Activated naive CD8-positive, alpha-beta T cell treated with anti-CD3 and anti-CD28 coated beads, Interleukin-2, amount 10 ng/mL, durations not matched to agents 7 days and 5 days (primary cell): Measurements from ENCODE around the gene LGI2. TPM values are rescaled to one million over a fixed set of nuclear protein-coding genes. Genes with fewer than 3 reads are reported as not detected.

ENCODE experiments used
- ATAC-seq: fragments of 150-1000 bp; cut with Tn5 transposase; one replicate; pipeline ENCODE4 v1.10.0; 2021; ENCODE audit warnings: low read depth, moderate library complexity
- POLR2A ChIA-PET: fragments of 350-600 bp; sonication (Branson Sonifier 250); formaldehyde crosslinking; loops from one replicate; lab custom pipeline; 2021; ENCODE audit warnings: antibody characterized with exemption; lab: Charles Lee
- DNase-seq: peaks from one replicate; pipeline ENCODE4 v3.0.0; 2021
- H3K27ac Mint-ChIP-seq: one replicate; pipeline ENCODE4 v1.8.0; 2022; ENCODE audit warnings: mild to moderate bottlenecking, mixed read lengths
- H3K27me3 Mint-ChIP-seq: one replicate; pipeline ENCODE4 v1.8.0; 2022; ENCODE audit warnings: mild to moderate bottlenecking, moderate library complexity, mixed read lengths
- H3K36me3 Mint-ChIP-seq: one replicate; pipeline ENCODE4 v1.8.0; 2021; ENCODE audit warnings: mild to moderate bottlenecking, mixed read lengths
- H3K4me1 Mint-ChIP-seq: one replicate; pipeline ENCODE4 v1.8.0; 2021; ENCODE audit warnings: mixed read lengths
- H3K4me3 Mint-ChIP-seq: one replicate; pipeline ENCODE4 v1.8.0; 2022; ENCODE audit warnings: mild to moderate bottlenecking, moderate library complexity, mixed read lengths
- H3K9me3 Mint-ChIP-seq: one replicate; pipeline ENCODE4 v1.8.0; 2021; ENCODE audit warnings: mixed read lengths
- total RNA-seq, 2 experiments: library from RNA; stranded (reverse); gene quantifications; one replicate each; pipeline ENCODE4 v1.2.3, GENCODE V29; 2021

The LGI2 gene
- total RNA-seq, 2 experiments from 2014 or later: not detected

- POLR2A ChIA-PET: no interaction called here
- ATAC-seq: no peak
- Mint-ChIP-seq H3K27me3 (peaks cover 15% of the 10 kb centered on the region), H3K36me3 (no peaks in the 10 kb centered on the region), H3K4me3 (no peak overlapping the region), H3K27ac (no peak overlapping the region), H3K4me1 (peaks cover 3% of the 10 kb centered on the region), H3K9me3 (no peaks in the 10 kb centered on the region)
- DNase-seq: no peak
These were observed 29.2 kb downstream of the LGI2 start for GRCh38 chr4:25001509-25001908.

DNA sequence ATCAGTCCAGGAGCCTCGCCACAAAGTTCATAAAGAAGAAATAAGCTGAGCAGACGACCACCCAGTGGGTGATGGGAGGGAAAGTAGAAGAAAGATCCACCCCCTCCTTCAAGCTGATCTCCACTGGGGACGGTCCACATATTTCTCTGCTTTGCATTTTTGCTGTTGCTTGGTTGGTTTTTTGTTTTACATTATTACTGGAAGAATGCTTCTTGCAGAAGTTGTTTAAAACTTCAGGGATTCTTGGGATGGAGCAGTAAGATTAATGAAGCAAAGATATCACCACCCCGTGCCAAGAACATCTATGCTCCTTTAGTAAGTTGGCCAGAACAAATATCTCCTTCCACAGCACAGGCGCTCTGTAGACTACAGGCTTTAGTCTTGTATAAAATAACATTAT, 30.1 kb downstream of the LGI2 start:
- Mint-ChIP-seq H3K36me3 (no peaks in the 10 kb centered on the region), H3K4me1 (peaks cover 3% of the 10 kb centered on the region), H3K27ac (no peak overlapping the region), H3K4me3 (no peak overlapping the region), H3K9me3 (no peaks in the 10 kb centered on the region), H3K27me3 (peaks cover 15% of the 10 kb centered on the region)
- ATAC-seq (no peak), DNase-seq (no peak)
- POLR2A ChIA-PET: no interaction called here

GRCh38 chr4:24999392-25000089, 31.2 kb downstream of the LGI2 start:
- DNase-seq: no peak
- Mint-ChIP-seq H3K4me3 (peak overlapping the region; percentile 4), H3K27me3 (peaks cover 15% of the 10 kb centered on the region), H3K27ac (no peak overlapping the region), H3K9me3 (no peaks in the 10 kb centered on the region), H3K36me3 (no peaks in the 10 kb centered on the region), H3K4me1 (peaks cover 3% of the 10 kb centered on the region)
- POLR2A ChIA-PET: no interaction called here
- ATAC-seq: no peak

DNA sequence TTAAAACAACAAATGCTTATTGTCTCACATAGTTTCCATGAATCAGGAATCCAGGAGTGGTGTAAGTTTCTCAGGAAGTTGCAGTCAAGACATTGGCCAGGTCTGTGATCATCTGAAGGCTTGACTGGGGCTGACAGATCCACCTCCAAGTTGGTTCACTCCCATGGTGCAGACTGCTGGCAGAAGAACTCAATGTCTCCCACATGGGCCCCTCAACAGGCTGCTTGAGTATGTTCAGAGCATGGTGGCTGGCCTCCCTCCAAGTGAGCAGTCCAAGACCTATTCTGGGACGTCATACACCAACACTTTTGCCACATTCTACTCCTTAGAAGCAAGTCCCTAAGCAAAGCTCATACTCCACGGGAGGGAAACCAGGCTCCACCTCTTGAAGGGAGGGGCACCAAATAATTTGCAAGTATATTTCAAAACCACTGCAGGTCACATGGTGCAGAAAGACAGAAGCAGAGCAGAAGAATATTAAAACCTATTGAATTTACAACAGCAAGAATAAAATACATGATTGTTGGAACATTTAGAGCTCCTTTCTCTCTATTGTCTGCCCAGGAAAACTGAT, 35.3 kb downstream of the LGI2 start:
- DNase-seq (no peak), ATAC-seq (no peak)
- H3K9me3 Mint-ChIP-seq: no peaks in the 10 kb centered on the region
- POLR2A ChIA-PET: no interaction called here
- no peaks in the 10 kb centered on the region for H3K36me3 Mint-ChIP-seq
- peaks cover 3% of the 10 kb centered on the region for H3K4me1 Mint-ChIP-seq
- peaks cover 9% of the 10 kb centered on the region for H3K27me3 Mint-ChIP-seq
- H3K27ac Mint-ChIP-seq: no peak overlapping the region
- no peak overlapping the region for H3K4me3 Mint-ChIP-seq

DNA sequence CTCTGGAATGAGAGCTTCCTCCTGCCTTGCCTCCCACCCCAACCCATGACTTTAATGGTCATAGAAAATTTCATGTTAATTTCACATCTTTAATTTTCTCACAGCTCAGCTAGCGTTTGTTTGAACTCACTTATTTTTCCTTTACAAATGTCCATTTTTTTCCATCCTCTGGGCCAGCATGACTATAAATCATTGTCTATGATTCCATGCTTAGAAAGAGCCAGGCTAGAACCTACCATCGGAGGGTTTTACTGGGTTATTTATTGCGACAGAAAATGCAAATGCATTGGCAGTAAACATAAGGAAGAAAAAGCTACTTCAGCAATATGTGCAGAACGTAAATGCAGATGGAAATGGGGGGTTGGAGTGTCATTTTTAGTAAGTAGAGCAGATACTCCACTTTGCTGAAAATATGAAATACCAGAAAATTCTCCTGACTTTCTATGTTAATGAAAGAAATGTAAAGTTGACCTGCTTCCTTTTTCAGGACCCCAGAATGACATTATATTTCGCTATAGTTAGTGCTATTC, 37.1 kb downstream of the LGI2 start:
- Mint-ChIP-seq H3K4me3 (no peak overlapping the region), H3K4me1 (no peaks in the 10 kb centered on the region), H3K27me3 (peaks cover 2% of the 10 kb centered on the region), H3K36me3 (no peaks in the 10 kb centered on the region), H3K27ac (no peak overlapping the region), H3K9me3 (no peaks in the 10 kb centered on the region)
- ATAC-seq (no peak), DNase-seq (no peak)
- POLR2A ChIA-PET: no interaction called here

DNA sequence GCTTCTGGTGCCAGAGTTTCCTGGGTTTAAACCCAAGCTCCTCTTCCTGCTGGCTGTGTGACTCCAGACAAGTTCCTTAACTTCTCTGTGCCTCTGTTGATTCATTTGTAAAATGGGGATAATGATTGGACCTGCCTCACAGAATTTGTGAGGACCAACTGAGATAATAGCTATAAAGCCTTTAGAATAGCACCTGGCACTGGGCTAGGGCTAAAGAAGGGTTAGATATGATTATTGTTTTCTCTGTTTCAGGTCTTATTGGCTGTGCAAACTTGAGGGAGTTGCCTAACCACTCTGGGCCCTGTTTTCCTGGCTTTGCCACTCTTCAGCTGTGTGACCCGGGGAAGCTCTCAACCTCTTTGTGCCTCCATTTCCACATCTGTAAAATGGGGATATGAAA, 37.8 kb downstream of the LGI2 start:
- Mint-ChIP-seq H3K4me3 (no peak overlapping the region), H3K27ac (no peak overlapping the region)
- POLR2A ChIA-PET: no interaction called here

GRCh38 chr4:24991015-24991414, 39.7 kb downstream of the LGI2 start:
- DNase-seq: no peak
- POLR2A ChIA-PET: no interaction called here
- Mint-ChIP-seq H3K4me1 (no peaks in the 10 kb centered on the region), H3K27me3 (peaks cover 2% of the 10 kb centered on the region), H3K9me3 (no peaks in the 10 kb centered on the region), H3K27ac (no peak overlapping the region), H3K36me3 (no peaks in the 10 kb centered on the region), H3K4me3 (no peak overlapping the region)
- ATAC-seq: no peak

More for the DNA sequence above, 37.8 kb downstream of the LGI2 start:
- no peak for DNase-seq
- Mint-ChIP-seq H3K36me3 (no peaks in the 10 kb centered on the region), H3K4me1 (no peaks in the 10 kb centered on the region), H3K9me3 (no peaks in the 10 kb centered on the region), H3K27me3 (peaks cover 2% of the 10 kb centered on the region)
- ATAC-seq: no peak

GRCh38 chr4:24989327-24989726, 41.4 kb downstream of the LGI2 start:
- Mint-ChIP-seq H3K27me3 (peaks cover 2% of the 10 kb centered on the region), H3K27ac (no peak overlapping the region), H3K9me3 (no peaks in the 10 kb centered on the region), H3K4me3 (no peak overlapping the region), H3K4me1 (no peaks in the 10 kb centered on the region), H3K36me3 (no peaks in the 10 kb centered on the region)
- no peak for DNase-seq
- POLR2A ChIA-PET: no interaction called here
- ATAC-seq: no peak

GRCh38 chr4:24988776-24989175, 42.0 kb downstream of the LGI2 start:
- POLR2A ChIA-PET: no interaction called here
- H3K27ac Mint-ChIP-seq: no peak overlapping the region
- H3K27me3 Mint-ChIP-seq: peaks cover 2% of the 10 kb centered on the region
- no peak overlapping the region for H3K4me3 Mint-ChIP-seq
- DNase-seq (no peak), ATAC-seq (no peak)
- H3K4me1 Mint-ChIP-seq: no peaks in the 10 kb centered on the region
- no peaks in the 10 kb centered on the region for H3K9me3 Mint-ChIP-seq
- no peaks in the 10 kb centered on the region for H3K36me3 Mint-ChIP-seq

- Mint-ChIP-seq H3K36me3 (no peaks in the 10 kb centered on the region), H3K27ac (no peak overlapping the region), H3K9me3 (no peaks in the 10 kb centered on the region), H3K27me3 (peaks cover 9% of the 10 kb centered on the region), H3K4me3 (no peak overlapping the region), H3K4me1 (peaks cover 4% of the 10 kb centered on the region)
- no peak for DNase-seq
- POLR2A ChIA-PET: no interaction called here
- ATAC-seq: no peak
These were observed 45.9 kb downstream of the LGI2 start for GRCh38 chr4:24984602-24985532.

DNA sequence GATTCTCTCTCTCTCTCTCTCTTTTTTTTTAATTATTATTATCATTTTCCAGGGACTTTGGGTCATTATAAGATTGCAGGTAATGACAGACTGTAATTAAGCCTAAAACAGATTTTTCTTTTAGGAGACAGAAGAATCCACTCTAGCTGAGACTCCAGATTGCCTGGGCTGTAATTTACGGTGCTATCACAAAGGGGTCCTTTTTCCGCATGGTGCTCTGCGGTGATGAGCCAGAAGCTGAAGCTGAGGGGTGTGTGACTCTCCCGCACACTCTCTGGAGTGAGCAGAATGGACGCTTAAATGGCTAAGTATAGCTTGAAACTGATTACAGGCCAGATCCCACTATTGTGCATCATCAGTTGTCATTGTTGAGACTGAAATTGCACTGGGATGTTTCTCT, 50.0 kb downstream of the LGI2 start:
- no peaks in the 10 kb centered on the region for H3K36me3 Mint-ChIP-seq
- ATAC-seq (no peak), DNase-seq (no peak)
- POLR2A ChIA-PET: no interaction called here
- no peak overlapping the region for H3K4me3 Mint-ChIP-seq
- H3K27me3 Mint-ChIP-seq: peaks cover 22% of the 10 kb centered on the region
- no peaks in the 10 kb centered on the region for H3K9me3 Mint-ChIP-seq
- no peak overlapping the region for H3K27ac Mint-ChIP-seq
- peaks cover 10% of the 10 kb centered on the region for H3K4me1 Mint-ChIP-seq

- ATAC-seq: peak; percentile 61
These were observed 50.6 kb downstream of the LGI2 start for GRCh38 chr4:24980064-24980690.

DNA sequence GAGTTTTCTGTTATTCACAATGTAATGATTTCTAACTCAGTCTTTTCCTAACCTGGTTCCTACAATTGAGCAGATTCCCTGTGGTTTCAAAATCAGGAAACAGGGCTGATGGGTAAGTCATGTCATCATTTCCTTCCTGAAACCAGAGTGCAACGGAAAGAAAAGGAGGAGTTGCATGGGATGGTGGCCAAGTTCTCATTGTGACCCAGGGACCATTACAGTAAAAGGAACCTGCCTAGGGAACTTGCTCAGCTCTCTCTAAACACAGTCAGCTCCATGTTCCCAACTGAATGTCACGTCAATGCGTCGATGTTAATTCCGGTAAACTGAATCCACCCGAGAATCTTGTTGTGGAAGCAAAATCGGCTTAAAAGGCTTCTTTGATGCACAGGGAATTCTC, 51.2 kb downstream of the LGI2 start:
- Mint-ChIP-seq H3K27me3 (peaks cover 25% of the 10 kb centered on the region), H3K36me3 (no peaks in the 10 kb centered on the region), H3K4me1 (peaks cover 10% of the 10 kb centered on the region), H3K9me3 (no peaks in the 10 kb centered on the region), H3K4me3 (peak overlapping the region; percentile 45), H3K27ac (no peak overlapping the region)
- ATAC-seq (no peak), DNase-seq (no peak)
- POLR2A ChIA-PET: no interaction called here

More at GRCh38 chr4:24980064-24980690, 50.6 kb downstream of the LGI2 start:
- no peaks in the 10 kb centered on the region for H3K9me3 Mint-ChIP-seq
- H3K4me3 Mint-ChIP-seq: no peak overlapping the region
- H3K27ac Mint-ChIP-seq: no peak overlapping the region
- H3K4me1 Mint-ChIP-seq: peaks cover 10% of the 10 kb centered on the region
- peaks cover 22% of the 10 kb centered on the region for H3K27me3 Mint-ChIP-seq
- POLR2A ChIA-PET: no interaction called here
- H3K36me3 Mint-ChIP-seq: no peaks in the 10 kb centered on the region
- DNase-seq: no peak
